T-helper 17 cell (primary cell): ENCODE results near the gene MYH14. TPM values are rescaled to one million over a fixed set of nuclear protein-coding genes. Genes with fewer than 3 reads are reported as not detected.
A peak's percentile ranks its signal among the peaks of the same experiment; 100 is the strongest.

Experiments used
- ATAC-seq: fragments of 150-1000 bp; cut with Tn5 transposase; 2 replicates; pipeline ENCODE4 v1.10.0; 2021; ENCODE audit warnings: mild to moderate bottlenecking, moderate library complexity
- DNase-seq, 3 donors: peaks; one replicate each; pipeline versions ENCODE4 v3.0.0 to v3.0.0-alpha.2; 2020 to 2021
- H3K9me3 ChIP-seq: one replicate; pipeline ENCODE4 v1.7.0; 2013; ENCODE audit warnings: low read length, mild to moderate bottlenecking; ENCODE audit not compliant: control insufficient read depth, poor library complexity, severe bottlenecking
- H3K27ac Mint-ChIP-seq: one replicate; pipeline ENCODE4 v1.8.0; 2022; ENCODE audit warnings: mild to moderate bottlenecking, moderate library complexity, mixed read lengths
- H3K27me3 Mint-ChIP-seq: one replicate; pipeline ENCODE4 v1.8.0; 2022; ENCODE audit warnings: mixed read lengths
- H3K36me3 Mint-ChIP-seq: one replicate; pipeline ENCODE4 v1.8.0; 2022; ENCODE audit warnings: low read depth, mixed read lengths
- H3K4me1 Mint-ChIP-seq: one replicate; pipeline ENCODE4 v1.8.0; 2022; ENCODE audit warnings: mild to moderate bottlenecking, mixed read lengths
- H3K4me3 Mint-ChIP-seq: one replicate; pipeline ENCODE4 v1.8.0; 2022; ENCODE audit warnings: mild to moderate bottlenecking, moderate library complexity, mixed read lengths
- total RNA-seq, 4 donors: library from RNA in 2 of 4; stranded (reverse) in 2 of 4; gene quantifications; one replicate each; pipeline ENCODE4 v1.2.3 and lab custom pipeline; 2022 to 2026

MYH14 gene
- total RNA-seq, 2 donors from 2014 or later = not detected

- Mint-ChIP-seq H3K36me3 (peaks cover 8% of the 10 kb centered on the region), H3K4me1 (no peaks in the 10 kb centered on the region), H3K4me3 (no peak overlapping the region), H3K27ac (no peak overlapping the region), H3K27me3 (peaks cover 50% of the 10 kb centered on the region)
- H3K9me3 ChIP-seq = no peaks in the 10 kb centered on the region
- ATAC-seq (no peak), DNase-seq (no peak)
Observed at GRCh38 chr19:50301607-50301971, 98.2 kb downstream of the MYH14 start.

- H3K36me3 Mint-ChIP-seq = peaks cover 11% of the 10 kb centered on the region
- H3K27me3 Mint-ChIP-seq = peaks cover 61% of the 10 kb centered on the region
- H3K9me3 ChIP-seq = no peaks in the 10 kb centered on the region
- no peak overlapping the region for H3K4me3 Mint-ChIP-seq
- ATAC-seq = no peak
- no peak overlapping the region for H3K27ac Mint-ChIP-seq
- no peak for DNase-seq
- H3K4me1 Mint-ChIP-seq = no peaks in the 10 kb centered on the region
Observed at GRCh38 chr19:50303558-50303957, 100.1 kb downstream of the MYH14 start.

- Mint-ChIP-seq H3K36me3 (peaks cover 14% of the 10 kb centered on the region), H3K27ac (no peak overlapping the region), H3K4me1 (peaks cover 6% of the 10 kb centered on the region), H3K4me3 (no peak overlapping the region), H3K27me3 (peaks cover 74% of the 10 kb centered on the region)
- no peaks in the 10 kb centered on the region for H3K9me3 ChIP-seq
- no peak for ATAC-seq
- no peak for DNase-seq
Observed at GRCh38 chr19:50308991-50309390, 105.6 kb downstream of the MYH14 start.

GRCh38 chr19:50309396-50310125, 106.1 kb downstream of the MYH14 start:
- DNase-seq (no peak), ATAC-seq (no peak)
- no peak overlapping the region for H3K27ac Mint-ChIP-seq
- H3K27me3 Mint-ChIP-seq = peaks cover 76% of the 10 kb centered on the region
- H3K4me3 Mint-ChIP-seq = no peak overlapping the region
- H3K36me3 Mint-ChIP-seq = peaks cover 14% of the 10 kb centered on the region
- no peaks in the 10 kb centered on the region for H3K9me3 ChIP-seq
- peaks cover 6% of the 10 kb centered on the region for H3K4me1 Mint-ChIP-seq

- DNase-seq (no peak), ATAC-seq (no peak)
- peaks cover 9% of the 10 kb centered on the region for H3K4me1 Mint-ChIP-seq
- peaks cover 71% of the 10 kb centered on the region for H3K27me3 Mint-ChIP-seq
- H3K36me3 Mint-ChIP-seq = peaks cover 11% of the 10 kb centered on the region
- H3K27ac Mint-ChIP-seq = no peak overlapping the region
- no peak overlapping the region for H3K4me3 Mint-ChIP-seq
- no peaks in the 10 kb centered on the region for H3K9me3 ChIP-seq
Observed at GRCh38 chr19:50310759-50311465, 107.5 kb downstream of the MYH14 start.

- DNase-seq (no peak), ATAC-seq (no peak)
- Mint-ChIP-seq H3K4me1 (peaks cover 11% of the 10 kb centered on the region), H3K27ac (no peak overlapping the region), H3K4me3 (no peak overlapping the region), H3K27me3 (peaks cover 71% of the 10 kb centered on the region), H3K36me3 (peaks cover 11% of the 10 kb centered on the region)
- H3K9me3 ChIP-seq = no peaks in the 10 kb centered on the region
Observed at GRCh38 chr19:50311723-50312635, 108.6 kb downstream of the MYH14 start.

GRCh38 chr19:50312967-50313811, 109.8 kb downstream of the MYH14 start:
- ATAC-seq = no peak
- no peak overlapping the region for H3K27ac Mint-ChIP-seq
- DNase-seq = no peak
- no peak overlapping the region for H3K4me3 Mint-ChIP-seq
- peaks cover 59% of the 10 kb centered on the region for H3K27me3 Mint-ChIP-seq
- no peaks in the 10 kb centered on the region for H3K9me3 ChIP-seq
- peaks cover 11% of the 10 kb centered on the region for H3K4me1 Mint-ChIP-seq
- H3K36me3 Mint-ChIP-seq = peaks cover 11% of the 10 kb centered on the region

GRCh38 chr19:50313812-50314536, 110.6 kb downstream of the MYH14 start:
- no peak for DNase-seq
- Mint-ChIP-seq H3K36me3 (peaks cover 5% of the 10 kb centered on the region), H3K27me3 (peaks cover 53% of the 10 kb centered on the region), H3K4me1 (peaks cover 11% of the 10 kb centered on the region), H3K4me3 (no peak overlapping the region), H3K27ac (no peak overlapping the region)
- no peak for ATAC-seq
- H3K9me3 ChIP-seq = no peaks in the 10 kb centered on the region

GRCh38 chr19:50314724-50315708, 111.6 kb downstream of the MYH14 start:
- H3K4me3 Mint-ChIP-seq = peak overlapping the region; percentile 0
- no peaks in the 10 kb centered on the region for H3K9me3 ChIP-seq
- H3K27me3 Mint-ChIP-seq = peaks cover 53% of the 10 kb centered on the region
- peaks cover 11% of the 10 kb centered on the region for H3K4me1 Mint-ChIP-seq
- DNase-seq (no peak), ATAC-seq (no peak)
- H3K27ac Mint-ChIP-seq = no peak overlapping the region
- peaks cover 5% of the 10 kb centered on the region for H3K36me3 Mint-ChIP-seq

- peaks cover 5% of the 10 kb centered on the region for H3K36me3 Mint-ChIP-seq
- H3K27me3 Mint-ChIP-seq = peaks cover 44% of the 10 kb centered on the region
- H3K27ac Mint-ChIP-seq = no peak overlapping the region
- H3K4me1 Mint-ChIP-seq = peaks cover 9% of the 10 kb centered on the region
- H3K9me3 ChIP-seq = no peaks in the 10 kb centered on the region
- H3K4me3 Mint-ChIP-seq = peak overlapping the region; percentile 41
- ATAC-seq (peak; percentile 42), DNase-seq (no peak)
Observed at GRCh38 chr19:50315773-50316448, 112.5 kb downstream of the MYH14 start.

GRCh38 chr19:50317115-50317514, 113.7 kb downstream of the MYH14 start:
- ATAC-seq = no peak
- peaks cover 9% of the 10 kb centered on the region for H3K4me1 Mint-ChIP-seq
- no peaks in the 10 kb centered on the region for H3K9me3 ChIP-seq
- H3K4me3 Mint-ChIP-seq = no peak overlapping the region
- DNase-seq = no peak
- H3K36me3 Mint-ChIP-seq = peaks cover 5% of the 10 kb centered on the region
- H3K27ac Mint-ChIP-seq = no peak overlapping the region
- H3K27me3 Mint-ChIP-seq = peaks cover 40% of the 10 kb centered on the region
